SJSA1 (cell line): ENCODE results near the gene CLDN5. TPM values are rescaled to one million over a fixed set of nuclear protein-coding genes. Genes with fewer than 3 reads are reported as not detected.
"Not testable (repeated sequence)": the region's sequence is repeated elsewhere in the genome, so short reads cannot be mapped to it uniquely, and the experiment has no call there.

Experiments used
- DNase-seq, 2 experiments: peaks; one replicate each; pipeline ENCODE4 v3.0.0-alpha.2; 2015 to 2020; ENCODE audit warnings: low spot score in 2 of 2, low read depth in 1 of 2
- H3K27ac ChIP-seq: fragments of 250-450 bp; sonication (Bioruptor Pico); 2 replicates; pipeline ENCODE4 v1.5.1; 2020; ENCODE audit warnings: mild to moderate bottlenecking, moderate library complexity
- H3K27me3 ChIP-seq: fragments of 250-450 bp; sonication (Bioruptor Pico); replicated peaks from 2 replicates; pipeline ENCODE4 v1.5.1; 2020; ENCODE audit warnings: mild to moderate bottlenecking, moderate library complexity
- H3K36me3 ChIP-seq: fragments of 250-450 bp; sonication (Bioruptor Pico); 2 replicates; pipeline ENCODE4 v1.5.1; 2020; ENCODE audit warnings: mild to moderate bottlenecking
- H3K4me1 ChIP-seq: fragments of 250-450 bp; sonication (Bioruptor Pico); replicated peaks from 2 replicates; pipeline ENCODE4 v1.6.1; 2021; ENCODE audit warnings: mild to moderate bottlenecking
- H3K4me3 ChIP-seq: fragments of 250-450 bp; sonication (Bioruptor Pico); 2 replicates; pipeline ENCODE4 v1.5.1; 2020; ENCODE audit warnings: mild to moderate bottlenecking
- H3K9me3 ChIP-seq: fragments of 250-450 bp; sonication (Bioruptor Pico); replicated peaks from 2 replicates; pipeline ENCODE4 v1.5.1; 2020; ENCODE audit warnings: mild to moderate bottlenecking
- total RNA-seq: library from RNA; depleted of rRNA; stranded (reverse); fragments of >200 nt; shearing (Covaris generic); gene quantifications from 2 replicates; pipeline ENCODE4 v1.2.3, GENCODE V29; 2014

CLDN5 gene
- total RNA-seq, 1 experiment from 2014 or later, result not detected

- Histone ChIP-seq H3K9me3 (no peaks in the 10 kb centered on the region), H3K36me3 (no peaks in the 10 kb centered on the region), H3K27me3 (peaks cover 10% of the 10 kb centered on the region; the same call in 1 of the 2 replicates), H3K27ac (no peak overlapping the region), H3K4me3 (no peak overlapping the region), H3K4me1 (no peaks in the 10 kb centered on the region)
- no peak for DNase-seq
Measured at GRCh38 chr22:19536564-19536963, 12.4 kb upstream of the CLDN5 start.

- Histone ChIP-seq H3K27ac (no peak overlapping the region), H3K27me3 (peaks cover 5% of the 10 kb centered on the region; the same call in 1 of the 2 replicates), H3K9me3 (no peaks in the 10 kb centered on the region), H3K36me3 (no peaks in the 10 kb centered on the region), H3K4me3 (no peak overlapping the region), H3K4me1 (no peaks in the 10 kb centered on the region)
- no peak for DNase-seq
Measured at GRCh38 chr22:19535001-19535400, 10.8 kb upstream of the CLDN5 start.

- no peak overlapping the region for H3K4me3 ChIP-seq
- DNase-seq, result no peak
- peaks cover 5% of the 10 kb centered on the region; the same call in 1 of the 2 replicates for H3K27me3 ChIP-seq
- H3K4me1 ChIP-seq, result no peaks in the 10 kb centered on the region
- no peaks in the 10 kb centered on the region for H3K9me3 ChIP-seq
- no peaks in the 10 kb centered on the region for H3K36me3 ChIP-seq
- H3K27ac ChIP-seq, result no peak overlapping the region
Measured at GRCh38 chr22:19533857-19534256, 9.6 kb upstream of the CLDN5 start.

- no peaks in the 10 kb centered on the region for H3K36me3 ChIP-seq
- no peak for DNase-seq
- H3K4me3 ChIP-seq, result no peak overlapping the region
- peaks cover 2% of the 10 kb centered on the region; the same call in 1 of the 2 replicates for H3K4me1 ChIP-seq
- H3K27me3 ChIP-seq, result peaks cover 5% of the 10 kb centered on the region; the same call in 1 of the 2 replicates
- no peaks in the 10 kb centered on the region for H3K9me3 ChIP-seq
- H3K27ac ChIP-seq, result no peak overlapping the region
Measured at GRCh38 chr22:19533049-19533626, 8.9 kb upstream of the CLDN5 start.

GRCh38 chr22:19531327-19531726, 7.1 kb upstream of the CLDN5 start:
- H3K27me3 ChIP-seq, DNase-seq: not testable (repeated sequence)

GRCh38 chr22:19530751-19531150, 6.5 kb upstream of the CLDN5 start:
- H3K27me3 ChIP-seq, result peaks cover 11% of the 10 kb centered on the region
- no peak for DNase-seq
- no peaks in the 10 kb centered on the region for H3K9me3 ChIP-seq
- H3K4me1 ChIP-seq, result peaks cover 6% of the 10 kb centered on the region; the same call in 1 of the 2 replicates
- H3K27ac ChIP-seq, result no peak overlapping the region
- H3K4me3 ChIP-seq, result no peak overlapping the region
- no peaks in the 10 kb centered on the region for H3K36me3 ChIP-seq

More at GRCh38 chr22:19531327-19531726, 7.1 kb upstream of the CLDN5 start:
- not testable (repeated sequence) for H3K4me3 ChIP-seq, H3K27ac ChIP-seq, H3K9me3 ChIP-seq, H3K4me1 ChIP-seq, H3K36me3 ChIP-seq

- H3K4me3 ChIP-seq, result no peak overlapping the region
Measured at GRCh38 chr22:19529811-19530210, 5.6 kb upstream of the CLDN5 start.

GRCh38 chr22:19527861-19528417, 3.7 kb upstream of the CLDN5 start:
- H3K4me1 ChIP-seq, result peaks cover 24% of the 10 kb centered on the region
- peaks cover 31% of the 10 kb centered on the region for H3K27me3 ChIP-seq
- no peaks in the 10 kb centered on the region for H3K9me3 ChIP-seq
- no peaks in the 10 kb centered on the region for H3K36me3 ChIP-seq
- H3K4me3 ChIP-seq, result no peak overlapping the region
- no peak overlapping the region for H3K27ac ChIP-seq
- DNase-seq, result no peak

More at GRCh38 chr22:19529811-19530210, 5.6 kb upstream of the CLDN5 start:
- Histone ChIP-seq H3K27ac (no peak overlapping the region), H3K9me3 (no peaks in the 10 kb centered on the region), H3K27me3 (peaks cover 12% of the 10 kb centered on the region), H3K36me3 (no peaks in the 10 kb centered on the region), H3K4me1 (peaks cover 6% of the 10 kb centered on the region; the same call in 1 of the 2 replicates)
- DNase-seq, result no peak

- peaks cover 24% of the 10 kb centered on the region for H3K4me1 ChIP-seq
- no peak overlapping the region for H3K4me3 ChIP-seq
- H3K36me3 ChIP-seq, result no peaks in the 10 kb centered on the region
- H3K9me3 ChIP-seq, result no peaks in the 10 kb centered on the region
- H3K27me3 ChIP-seq, result peaks cover 36% of the 10 kb centered on the region
- H3K27ac ChIP-seq, result no peak overlapping the region
- DNase-seq, result no peak
Measured at GRCh38 chr22:19527321-19527721, 3.1 kb upstream of the CLDN5 start.

GRCh38 chr22:19526702-19527111, 2.5 kb upstream of the CLDN5 start:
- Histone ChIP-seq H3K4me1 (peaks cover 24% of the 10 kb centered on the region), H3K36me3 (no peaks in the 10 kb centered on the region), H3K4me3 (no peak overlapping the region), H3K9me3 (no peaks in the 10 kb centered on the region), H3K27ac (no peak overlapping the region), H3K27me3 (peaks cover 40% of the 10 kb centered on the region)
- DNase-seq, result peak in 1 of 2 experiments; percentile 33

- DNase-seq, result no peak
- peaks cover 3% of the 10 kb centered on the region; the same call in 1 of the 2 replicates for H3K36me3 ChIP-seq
- no peaks in the 10 kb centered on the region for H3K9me3 ChIP-seq
- H3K4me3 ChIP-seq, result no peak overlapping the region
- H3K27me3 ChIP-seq, result peaks cover 40% of the 10 kb centered on the region
- no peak overlapping the region for H3K27ac ChIP-seq
- H3K4me1 ChIP-seq, result peaks cover 24% of the 10 kb centered on the region
Measured at GRCh38 chr22:19526076-19526701, 2.0 kb upstream of the CLDN5 start.

GRCh38 chr22:19525666-19526065, 1.5 kb upstream of the CLDN5 start:
- Histone ChIP-seq H3K27me3 (peaks cover 40% of the 10 kb centered on the region), H3K9me3 (no peaks in the 10 kb centered on the region)
- peak in 1 of 2 experiments; percentile 30 for DNase-seq

GRCh38 chr22:19525116-19525660, 978 bp upstream of the CLDN5 start:
- Histone ChIP-seq H3K9me3 (no peaks in the 10 kb centered on the region), H3K27me3 (peaks cover 40% of the 10 kb centered on the region), H3K4me3 (no peak overlapping the region), H3K36me3 (peaks cover 3% of the 10 kb centered on the region; the same call in 1 of the 2 replicates), H3K27ac (no peak overlapping the region), H3K4me1 (peaks cover 24% of the 10 kb centered on the region)
- DNase-seq, result peak in 1 of 2 experiments; percentile 40

More at GRCh38 chr22:19525666-19526065, 1.5 kb upstream of the CLDN5 start:
- H3K4me1 ChIP-seq, result peaks cover 24% of the 10 kb centered on the region
- no peak overlapping the region for H3K4me3 ChIP-seq
- no peak overlapping the region for H3K27ac ChIP-seq
- H3K36me3 ChIP-seq, result peaks cover 3% of the 10 kb centered on the region; the same call in 1 of the 2 replicates
